Mammary epithelial cell (primary cell): Measurements from ENCODE around the gene CHRM4.

Source experiments
- CTCF ChIP-seq, 2 donors: IDR thresholded peaks in 1 of 2; conservative IDR thresholded peaks in 1 of 2; 2 replicates each; pipeline ENCODE4 v1.5.1; 2011 to 2012; ENCODE audit warnings: inconsistent platforms in 2 of 2, low read length in 2 of 2, mild to moderate bottlenecking in 2 of 2, control low read depth in 1 of 2, low read depth in 1 of 2; ENCODE audit not compliant: insufficient read depth in 1 of 2; ENCODE audit errors: extremely low read depth in 1 of 2
- EZH2 ChIP-seq: IDR thresholded peaks from 2 replicates; pipeline ENCODE4 v1.6.1; 2012; ENCODE audit warnings: low read length, inconsistent platforms, borderline replicate concordance

- TF ChIP-seq CTCF (conservative IDR thresholded peaks at IDR 0.05 in 1 of 2, IDR thresholded peaks at IDR 0.05 in 1 of 2; ENCODE audit: extremely low read depth in 1 of 2, insufficient read depth in 1 of 2, low read depth in 1 of 2, low read length in 2 of 2) (no peak), EZH2 (no peak)
These were observed 1.6 kb upstream of the CHRM4 start for GRCh38 chr11:46393231-46393616.
